ENCODE results near the gene PPARD. TPM values are rescaled to one million over a fixed set of nuclear protein-coding genes. Genes with fewer than 3 reads are reported as not detected.

PPARD gene
- total RNA-seq, 1 donor from 2014 or later: 8.2 TPM

DNA sequence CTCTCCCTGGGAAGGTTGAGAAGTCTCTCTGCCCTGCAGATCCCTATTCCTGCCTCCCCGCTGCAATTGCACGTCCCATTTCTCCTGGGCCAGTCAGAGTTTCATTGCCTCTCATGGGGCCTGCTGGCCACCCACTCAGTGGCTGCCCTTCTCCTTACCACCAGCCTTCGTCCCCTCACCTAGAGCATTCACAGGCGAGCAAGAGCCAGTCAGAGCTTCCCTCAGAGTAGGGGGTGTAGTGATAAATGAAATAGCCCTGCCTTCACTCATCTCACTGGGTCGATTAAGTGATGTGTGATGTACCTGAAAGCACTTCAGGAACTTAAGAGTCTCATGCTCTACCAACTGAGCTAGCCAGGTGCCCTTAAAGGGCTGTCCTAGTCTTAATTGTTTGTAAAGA lies 57.8 kb downstream of the PPARD start:
- H3K4me3 ChIP-seq (ENCODE audit: low read depth, low read length): no peak overlapping the region
- TF ChIP-seq CTCF (conservative IDR thresholded peaks at IDR 0.05; ENCODE audit: low read depth, low read length): no peak
- no peak for DNase-seq (ENCODE audit: low read depth)

GRCh38 chr6:35400901-35401311 lies 58.5 kb downstream of the PPARD start:
- H3K4me3 ChIP-seq (ENCODE audit: low read depth, low read length): no peak overlapping the region
- TF ChIP-seq CTCF (conservative IDR thresholded peaks at IDR 0.05; ENCODE audit: low read depth, low read length): no peak
- peak; percentile 90 for DNase-seq (ENCODE audit: low read depth)

DNA sequence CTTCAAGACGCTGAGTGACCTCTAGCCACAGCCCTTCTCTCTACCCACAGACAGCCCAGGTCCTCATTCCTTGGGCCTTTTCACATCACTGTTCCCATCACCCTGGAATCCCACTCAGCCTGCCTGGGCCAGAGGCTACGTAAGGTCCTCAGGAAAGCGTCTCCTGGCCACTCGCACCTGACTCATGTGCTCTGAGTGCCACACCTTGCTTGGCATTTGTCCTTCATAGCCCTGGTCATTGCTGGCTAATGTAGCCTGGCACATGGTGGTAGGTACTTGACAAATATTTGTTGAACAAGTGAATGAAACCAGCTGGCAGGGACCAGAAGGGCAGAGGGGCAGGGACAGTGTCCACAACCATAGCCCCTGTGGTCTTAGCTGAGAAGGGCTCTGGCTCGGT lies 59.2 kb downstream of the PPARD start:
- no peak overlapping the region for H3K4me3 ChIP-seq (ENCODE audit: low read depth, low read length)
- no peak for TF ChIP-seq CTCF (conservative IDR thresholded peaks at IDR 0.05; ENCODE audit: low read depth, low read length)
- DNase-seq (ENCODE audit: low read depth): no peak

- H3K4me3 ChIP-seq (ENCODE audit: low read depth, low read length): no peak overlapping the region
- peak; percentile 3 for TF ChIP-seq CTCF (conservative IDR thresholded peaks at IDR 0.05; ENCODE audit: low read depth, low read length)
- DNase-seq (ENCODE audit: low read depth): peak; percentile 95
These were observed 59.9 kb downstream of the PPARD start for GRCh38 chr6:35402136-35402855.

DNA sequence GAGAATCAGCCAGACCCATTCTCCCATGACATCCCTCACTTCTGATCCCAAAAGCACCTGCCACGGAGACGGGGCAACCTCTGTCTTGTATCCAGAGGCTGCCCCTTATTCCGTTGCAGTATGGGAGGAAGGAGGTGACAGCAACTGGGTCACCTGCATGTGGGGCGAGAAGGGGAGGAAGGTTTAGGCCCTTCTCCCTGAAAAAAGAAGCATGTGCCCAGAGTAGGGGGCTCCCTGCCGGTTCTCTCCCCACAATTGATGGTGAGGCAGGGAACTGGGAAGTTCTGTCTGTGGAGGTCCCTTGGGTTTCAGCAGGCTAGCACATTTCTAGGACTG lies 60.5 kb downstream of the PPARD start:
- TF ChIP-seq CTCF (conservative IDR thresholded peaks at IDR 0.05; ENCODE audit: low read depth, low read length): no peak
- no peak for DNase-seq (ENCODE audit: low read depth)
- H3K4me3 ChIP-seq (ENCODE audit: low read depth, low read length): no peak overlapping the region

DNA sequence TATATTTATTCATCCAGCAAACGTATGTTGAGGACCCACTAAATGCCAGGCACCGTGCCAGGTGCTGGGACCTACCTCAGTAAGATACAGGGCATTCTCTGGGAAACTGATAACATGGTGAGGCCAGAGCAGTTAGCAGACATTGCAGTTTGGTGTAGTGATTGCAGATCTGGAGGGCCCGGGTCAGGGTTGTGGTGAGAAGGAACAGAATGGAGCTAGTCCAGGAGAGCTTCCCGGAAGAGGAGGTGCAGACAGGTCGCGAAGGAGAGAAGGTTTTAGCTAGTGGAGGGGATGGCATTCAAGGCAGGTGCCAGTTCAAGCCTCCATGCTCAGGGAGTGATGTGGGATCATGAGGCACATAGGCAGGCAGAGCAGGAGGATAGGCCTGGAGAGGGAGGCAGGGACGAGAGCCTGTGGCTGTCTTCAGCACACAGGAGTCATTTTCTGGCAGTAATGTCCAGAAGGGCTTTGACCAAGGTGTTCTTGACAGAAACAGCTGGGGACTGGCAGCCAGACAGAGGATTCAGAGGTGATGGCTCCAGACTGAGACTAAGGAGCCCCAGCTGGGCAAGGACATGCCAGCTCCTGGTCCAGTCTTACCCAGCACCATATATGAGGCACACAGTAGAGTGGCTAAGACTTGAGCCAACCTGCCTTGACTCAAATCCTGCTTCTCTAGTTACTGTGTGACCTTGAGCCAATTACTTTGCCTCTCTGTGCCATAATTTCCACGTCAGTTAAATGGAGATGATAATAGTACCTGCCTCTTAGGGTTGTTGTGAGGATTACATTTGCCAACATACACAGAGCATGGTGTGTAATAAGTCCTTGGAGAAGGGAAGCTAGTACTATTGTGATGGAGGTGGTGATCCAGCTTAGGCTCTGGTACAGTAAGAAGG lies 61.4 kb downstream of the PPARD start:
- H3K4me3 ChIP-seq (ENCODE audit: low read depth, low read length): no peak overlapping the region
- DNase-seq (ENCODE audit: low read depth): no peak
- no peak for TF ChIP-seq CTCF (conservative IDR thresholded peaks at IDR 0.05; ENCODE audit: low read depth, low read length)
